AG09309 (cell line): ENCODE measurements around the gene PHF12.
A peak's percentile ranks its signal among the peaks of the same experiment; 100 is the strongest.

ENCODE experiments used
- DNase-seq: peaks from one replicate; pipeline ENCODE4 v3.0.0-alpha.2; 2010; ENCODE audit warnings: low read depth
- H3K4me3 ChIP-seq: 2 replicates; pipeline ENCODE4 v1.5.1; 2011; ENCODE audit warnings: mild to moderate bottlenecking, low read depth, low read length, moderate library complexity; ENCODE audit not compliant: control insufficient read depth
- TF ChIP-seq, protein P1 (sequence below): IDR thresholded peaks from 2 replicates; pipeline ENCODE4 v1.5.1; 2011; ENCODE audit warnings: mild to moderate bottlenecking, low read depth, low read length, inconsistent platforms; ENCODE audit not compliant: insufficient read depth, control insufficient read depth; ENCODE audit errors: missing control alignments

PHF12 gene

GRCh38 chr17:28901866-28902818, 49.2 kb downstream of the PHF12 start:
- TF ChIP-seq, protein P1, sequence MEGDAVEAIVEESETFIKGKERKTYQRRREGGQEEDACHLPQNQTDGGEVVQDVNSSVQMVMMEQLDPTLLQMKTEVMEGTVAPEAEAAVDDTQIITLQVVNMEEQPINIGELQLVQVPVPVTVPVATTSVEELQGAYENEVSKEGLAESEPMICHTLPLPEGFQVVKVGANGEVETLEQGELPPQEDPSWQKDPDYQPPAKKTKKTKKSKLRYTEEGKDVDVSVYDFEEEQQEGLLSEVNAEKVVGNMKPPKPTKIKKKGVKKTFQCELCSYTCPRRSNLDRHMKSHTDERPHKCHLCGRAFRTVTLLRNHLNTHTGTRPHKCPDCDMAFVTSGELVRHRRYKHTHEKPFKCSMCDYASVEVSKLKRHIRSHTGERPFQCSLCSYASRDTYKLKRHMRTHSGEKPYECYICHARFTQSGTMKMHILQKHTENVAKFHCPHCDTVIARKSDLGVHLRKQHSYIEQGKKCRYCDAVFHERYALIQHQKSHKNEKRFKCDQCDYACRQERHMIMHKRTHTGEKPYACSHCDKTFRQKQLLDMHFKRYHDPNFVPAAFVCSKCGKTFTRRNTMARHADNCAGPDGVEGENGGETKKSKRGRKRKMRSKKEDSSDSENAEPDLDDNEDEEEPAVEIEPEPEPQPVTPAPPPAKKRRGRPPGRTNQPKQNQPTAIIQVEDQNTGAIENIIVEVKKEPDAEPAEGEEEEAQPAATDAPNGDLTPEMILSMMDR = no peak
- H3K4me3 ChIP-seq = peak overlapping the region; percentile 42
- DNase-seq = no peak

DNA sequence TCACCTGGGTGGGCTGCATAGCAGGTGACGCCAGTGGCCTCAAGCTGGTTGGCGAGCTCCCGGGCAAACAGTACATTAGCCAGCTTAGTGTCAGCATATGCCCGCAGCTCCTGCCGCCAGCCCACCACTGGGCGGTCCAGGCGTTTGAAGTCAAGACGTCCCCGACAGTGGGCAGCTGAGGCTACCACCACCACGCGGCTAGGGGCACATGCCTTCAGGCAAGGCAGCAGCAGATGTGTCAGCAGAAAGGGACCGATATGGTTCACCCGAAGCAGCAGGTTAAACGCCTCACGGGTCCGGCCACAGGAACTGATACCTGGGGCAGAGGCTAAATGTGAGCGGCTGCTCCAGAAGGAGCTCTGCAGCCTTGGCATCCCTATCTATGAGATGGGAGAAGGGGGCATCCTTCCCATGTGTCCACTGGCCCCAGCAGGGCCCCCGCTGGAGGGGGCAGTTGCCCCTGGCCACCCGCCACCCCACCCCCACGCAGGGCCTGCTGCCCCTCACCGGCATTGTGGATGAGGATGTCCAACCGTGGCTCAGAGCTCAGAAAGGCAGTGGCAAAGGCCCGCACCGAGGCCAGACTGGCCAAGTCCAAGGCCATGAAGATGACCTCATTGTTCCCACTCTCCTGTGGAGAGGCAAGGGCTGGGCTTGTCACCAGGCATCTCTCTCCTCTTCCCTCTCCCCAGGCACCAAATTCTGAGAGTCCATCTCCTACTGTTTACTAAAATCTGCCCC, 50.2 kb downstream of the PHF12 start:
- TF ChIP-seq, protein P1 = no peak
- H3K4me3 ChIP-seq = no peak overlapping the region
- DNase-seq = no peak

DNA sequence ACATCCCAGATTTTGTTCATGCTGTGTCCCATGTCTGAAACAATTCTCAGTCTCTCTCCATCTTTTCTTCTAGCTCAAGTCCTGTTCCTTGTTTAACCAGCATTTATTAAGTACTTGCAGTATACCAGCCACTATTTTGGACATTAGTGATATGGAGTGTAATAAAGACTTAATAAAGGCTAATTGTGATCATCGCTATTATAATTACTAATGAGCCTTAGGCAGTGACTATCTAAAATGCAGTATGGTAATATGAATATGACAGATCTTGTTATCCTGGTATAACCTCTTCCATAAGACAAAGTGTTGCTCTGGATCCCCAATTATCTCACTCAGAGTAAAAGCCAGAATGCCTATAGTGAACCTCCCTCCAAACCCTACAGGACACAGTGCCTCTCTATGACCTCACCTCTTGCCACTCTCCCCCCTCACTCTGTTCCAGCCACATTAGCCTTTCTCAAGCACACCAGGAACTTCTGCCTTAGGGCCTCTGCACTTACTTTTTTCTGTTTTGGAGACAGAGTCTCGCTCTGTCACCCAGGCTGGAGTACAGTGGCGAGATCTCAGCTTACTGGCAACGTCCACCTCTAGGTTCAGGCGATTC, 52.0 kb downstream of the PHF12 start:
- H3K4me3 ChIP-seq = no peak overlapping the region
- TF ChIP-seq, protein P1 = no peak
- no peak for DNase-seq

DNA sequence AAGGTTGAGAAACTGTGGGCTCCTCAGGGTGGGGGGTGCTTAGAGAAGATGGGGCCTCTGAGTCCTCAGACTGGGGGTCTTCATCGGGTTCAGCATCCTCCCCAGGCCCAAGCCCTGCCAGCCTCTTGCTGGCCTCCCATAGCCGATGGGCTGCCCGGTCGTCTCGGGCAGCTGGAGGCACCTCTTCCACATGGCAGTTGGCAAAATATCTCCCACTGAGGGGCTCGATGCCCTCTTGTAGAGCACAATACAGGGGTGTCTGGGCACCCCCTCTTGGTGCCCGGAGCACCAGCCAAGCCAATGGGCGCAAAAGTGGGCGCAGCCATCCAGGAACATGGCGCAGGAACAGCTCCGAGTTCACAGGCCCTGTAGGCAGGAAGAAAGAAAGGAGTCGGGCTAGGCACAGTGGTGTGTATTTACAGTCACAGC, 52.8 kb downstream of the PHF12 start:
- TF ChIP-seq, protein P1 = no peak
- no peak overlapping the region for H3K4me3 ChIP-seq
- DNase-seq = no peak

DNA sequence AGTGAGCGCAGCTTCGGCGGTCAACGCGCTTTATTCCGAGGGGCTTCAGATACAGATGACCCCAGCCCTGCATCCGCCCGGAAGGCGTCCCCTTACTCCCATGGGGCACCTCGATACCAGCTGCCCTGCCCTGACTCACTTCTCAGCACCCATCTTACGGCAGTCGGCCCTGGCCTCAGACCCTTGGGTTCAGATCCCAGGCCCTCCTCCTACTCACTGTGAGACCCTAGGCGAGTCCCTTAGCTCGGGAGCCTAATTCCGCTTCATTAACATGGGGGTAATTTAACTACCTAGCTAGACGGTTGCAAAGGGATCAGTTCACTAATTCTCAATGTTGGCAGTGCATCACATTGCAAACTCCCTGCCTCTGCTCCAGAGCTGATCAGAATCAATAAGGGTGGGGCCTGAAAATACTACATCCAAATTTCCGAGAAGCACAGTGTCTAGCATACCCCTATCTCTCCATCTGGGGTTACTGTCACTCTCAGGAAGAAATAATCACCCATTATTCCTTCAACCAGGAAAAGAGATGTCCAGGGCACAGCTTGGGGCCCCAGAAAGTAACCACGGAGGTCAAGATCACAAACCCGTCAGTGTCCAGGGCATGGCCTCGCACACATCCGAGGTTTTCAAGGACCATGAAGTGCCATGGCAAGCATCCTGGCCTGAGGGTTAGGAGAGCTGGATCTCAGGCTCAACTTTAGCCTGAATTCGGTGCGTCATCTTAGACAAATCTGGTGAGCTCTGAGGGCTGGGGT, 53.4 kb downstream of the PHF12 start:
- H3K4me3 ChIP-seq = peak overlapping the region; percentile 82
- TF ChIP-seq, protein P1 = no peak
- DNase-seq = no peak
